ENCODE results near the gene TMEM238L. TPM values are rescaled to one million over a fixed set of nuclear protein-coding genes. Genes with fewer than 3 reads are reported as not detected.
A peak's percentile ranks its signal among the peaks of the same experiment; 100 is the strongest.

Gene TMEM238L
- total and polyA plus RNA-seq, 9 of the 15 experiments (the other 6 are each of a cell fraction or from before 2014, with no cell fraction given): not detected

DNA sequence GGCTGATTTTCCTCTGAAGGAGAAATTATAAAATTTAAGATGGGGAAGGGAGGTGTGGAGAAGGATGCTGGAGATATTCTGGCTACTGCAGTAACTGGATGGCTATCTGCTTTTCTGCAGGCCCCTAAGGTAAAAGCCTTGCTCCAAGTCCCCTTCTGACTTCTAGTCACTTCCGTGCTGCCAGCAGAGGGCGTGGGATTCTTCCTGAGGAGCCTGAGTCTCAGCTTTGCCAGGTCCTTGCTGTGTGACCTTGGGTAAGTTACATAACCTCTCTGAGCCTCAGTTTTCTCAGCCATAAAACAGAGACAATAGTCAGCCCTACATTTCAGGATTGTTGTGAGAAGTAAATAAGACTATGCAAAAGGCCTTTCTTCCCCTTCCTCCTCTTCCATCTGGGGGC lies 49.8 kb downstream of the TMEM238L start (continued):
- TF ChIP-seq RERE (CRISPR knock-in tag; IDR thresholded peaks at IDR 0.05; ENCODE audit: borderline replicate concordance) (no peak), CBX3 (IDR thresholded peaks at IDR 0.05; ENCODE audit: borderline replicate concordance in 1 of 2, low read length in 2 of 2) (no peak), BCOR (IDR thresholded peaks at IDR 0.05) (0 out of 2 replicates have a peak, but pooled peaks have one; percentile 43), RBM25 (IDR thresholded peaks at IDR 0.05; ENCODE audit: low read depth, low read length, severe bottlenecking) (peak; percentile 93)

DNA sequence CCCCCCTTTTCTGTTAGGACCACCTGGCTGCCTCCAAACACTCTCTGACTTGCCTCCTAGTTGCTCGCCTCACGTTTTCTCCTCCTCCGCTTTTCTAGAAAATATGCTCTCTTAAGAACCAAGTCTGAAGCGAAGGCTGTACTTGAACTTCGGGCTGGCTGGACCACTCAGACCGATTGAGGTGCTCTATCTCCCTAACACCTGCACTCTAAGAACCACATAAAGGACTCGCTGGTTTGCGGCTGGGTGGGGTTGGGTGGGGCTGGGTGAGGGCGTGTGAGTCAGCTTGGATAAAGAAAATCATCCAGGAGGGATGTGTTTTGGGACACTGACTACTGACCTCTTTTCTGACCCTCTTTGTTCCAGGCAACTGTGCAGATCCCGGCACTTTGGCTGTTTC lies 51.2 kb downstream of the TMEM238L start:
- peaks cover under 1 to 13% of the 10 kb centered on the region in 2 experiments; a peak in 3 of 5 replicates for H3K27me3 ChIP-seq (ENCODE audit: control insufficient read depth in 2 of 2, insufficient read depth in 2 of 2, low read length in 2 of 2)
- POLR2A ChIA-PET: no interaction called here
- no peaks in the 10 kb centered on the region for H3K79me2 ChIP-seq (ENCODE audit: control insufficient read depth, insufficient read depth, low read length)
- CTCF ChIA-PET (ENCODE audit: low intra/inter-chr PET ratio): no interaction called here
- no peak overlapping the region for H3K27ac ChIP-seq (ENCODE audit: extremely low read depth, low read depth, low read length)
- H3K4me2 ChIP-seq (ENCODE audit: insufficient read depth, low read length): no peak overlapping the region
- H3K9ac ChIP-seq (ENCODE audit: insufficient read depth in 1 of 2, low read depth in 2 of 2, low read length in 2 of 2): no peak overlapping the region
- H3K9me1 ChIP-seq (ENCODE audit: control insufficient read depth, insufficient read depth, low read length): no peaks in the 10 kb centered on the region
- H3K9me3 ChIP-seq (replicated peaks; ENCODE audit: control insufficient read depth, insufficient read depth, low read depth, low read length): no peaks in the 10 kb centered on the region
- H4K20me1 ChIP-seq (replicated peaks; ENCODE audit: control insufficient read depth, insufficient read depth, low read length): peaks cover 6% of the 10 kb centered on the region; the same call in 1 of the 2 replicates
- no peaks in the 10 kb centered on the region for H3K4me1 ChIP-seq (replicated peaks in 1 of 2; ENCODE audit: control insufficient read depth in 2 of 2, insufficient read depth in 2 of 2, low read length in 2 of 2)
- H2AFZ ChIP-seq (ENCODE audit: low read depth, low read length): no peak overlapping the region
- H3K4me3 ChIP-seq: no peak overlapping the region
- no peaks in the 10 kb centered on the region for H3K36me3 ChIP-seq (ENCODE audit: control insufficient read depth, insufficient read depth, low read length)
- intact Hi-C loops (cut with micrococcal nuclease): no loop called here
- no TSS peak for BruUV-seq (replicated peaks)
- FAIRE-seq (no peak), ATAC-seq (no peak), DNase-seq (ENCODE audit: extremely low read depth in 1 of 4, low spot score in 3 of 4) (peak in 1 of 4 experiments; percentile 8)
- 0% methylated on average over 8 of the region's 10 CpGs for WGBS (ENCODE audit: insufficient coverage, low coverage, missing lambda C conversion rate)
- in situ Hi-C loops (cut with MboI): no loop called here
- no peak for TF ChIP-seq ATF7 (IDR thresholded peaks at IDR 0.05)
- TF ChIP-seq NCOA6 (IDR thresholded peaks at IDR 0.05): no peak
- TF ChIP-seq RBM22 (IDR thresholded peaks at IDR 0.05; ENCODE audit: low read depth, low read length, poor library complexity, severe bottlenecking): no peak
- TF ChIP-seq MCM5 (IDR thresholded peaks at IDR 0.05; ENCODE audit: low read depth): no peak
- no peak for TF ChIP-seq NONO (IDR thresholded peaks at IDR 0.05; ENCODE audit: low read depth in 2 of 2, low read length in 1 of 2)
- TF ChIP-seq POLR3G (IDR thresholded peaks at IDR 0.05; ENCODE audit: extremely low read depth, insufficient read length, insufficient replicate concordance): no peak
- no peak for TF ChIP-seq POLR3A (IDR thresholded peaks at IDR 0.05; ENCODE audit: borderline replicate concordance, extremely low read depth, insufficient read depth, insufficient read length)
- no peak for TF ChIP-seq TEAD1 (CRISPR knock-in tag; IDR thresholded peaks at IDR 0.05)
- no peak for TF ChIP-seq MECOM (CRISPR knock-in tag; IDR thresholded peaks at IDR 0.05)

All from K562 (cell line).